H1 (cell line): ENCODE results near the gene DNMT3B. TPM values are rescaled to one million over a fixed set of nuclear protein-coding genes. Genes with fewer than 3 reads are reported as not detected.
A peak's percentile ranks its signal among the peaks of the same experiment; 100 is the strongest.

ENCODE experiments used
- CTCF ChIA-PET: fragments of 300-600 bp; sonication (Branson Sonifier 250); formaldehyde crosslinking; loops from one replicate; lab custom pipeline; 2021; ENCODE audit not compliant: partially characterized antibody; lab: Charles Lee
- POLR2A ChIA-PET: fragments of 300-600 bp; sonication (Branson Sonifier 250); formaldehyde crosslinking; loops from one replicate; lab custom pipeline; 2021; ENCODE audit warnings: inconsistent platforms; ENCODE audit not compliant: partially characterized antibody; lab: Charles Lee
- DNase-seq, 2 experiments: peaks; one replicate each; pipeline versions ENCODE4 v3.0.0 to v3.0.0-alpha.2; 2010 to 2022; ENCODE audit warnings: low spot score in 2 of 2, low read depth in 1 of 2, mixed read lengths in 1 of 2
- FAIRE-seq: peaks from 2 replicates; lab custom pipeline; 2011; peaks lifted over from hg19 to GRCh38; lab: Jason Lieb, UNC
- H2AFZ ChIP-seq: 2 replicates; pipeline ENCODE4 v1.8.1; 2012; ENCODE audit warnings: low read length, inconsistent platforms
- H2AK5ac ChIP-seq: 2 replicates; pipeline ENCODE4 v1.6.1; 2013; ENCODE audit warnings: low read depth, low read length
- H2BK120ac ChIP-seq: replicated peaks from 2 replicates; pipeline ENCODE3; 2013; ENCODE audit warnings: low read depth, low read length, inconsistent platforms
- H2BK12ac ChIP-seq: 2 replicates; pipeline ENCODE4 v1.6.1; 2013; ENCODE audit warnings: low read depth, low read length
- H2BK15ac ChIP-seq: 2 replicates; pipeline ENCODE4 v1.6.1; 2013; ENCODE audit warnings: low read length
- H2BK20ac ChIP-seq: 2 replicates; pipeline ENCODE4 v1.6.1; 2013; ENCODE audit warnings: low read length
- H2BK5ac ChIP-seq: 2 replicates; pipeline ENCODE4 v1.6.1; 2013; ENCODE audit warnings: low read depth, low read length
- H3K14ac ChIP-seq: 2 replicates; pipeline ENCODE4 v1.6.1; 2013; ENCODE audit warnings: inconsistent platforms; ENCODE audit not compliant: insufficient read length
- H3K18ac ChIP-seq: 2 replicates; pipeline ENCODE4 v1.6.1; 2013; ENCODE audit warnings: low read length; ENCODE audit errors: extremely low read depth
- H3K23ac ChIP-seq: 2 replicates; pipeline ENCODE4 v1.6.1; 2013; ENCODE audit warnings: inconsistent platforms; ENCODE audit not compliant: insufficient read length
- H3K23me2 ChIP-seq: 2 replicates; pipeline ENCODE4 v1.6.1; 2013; ENCODE audit warnings: low read depth, low read length
- H3K27ac ChIP-seq: 2 replicates; pipeline ENCODE4 v1.6.1; 2011; ENCODE audit warnings: low read depth, low read length, inconsistent platforms
- H3K27me3 ChIP-seq, 4 experiments: replicated peaks in 1 of 4; 1 replicate in 1 of 4; 2 replicates in 3 of 4; pipeline versions ENCODE4 v1.6.1 to v1.8.1; 2011 to 2013; ENCODE audit warnings: low read length in 3 of 4, mild to moderate bottlenecking in 3 of 4, inconsistent platforms in 2 of 4, mixed read lengths in 2 of 4, moderate library complexity in 1 of 4; ENCODE audit not compliant: control insufficient read depth in 3 of 4, insufficient read depth in 3 of 4; ENCODE audit errors: extremely low read depth in 1 of 4
- H3K36me3 ChIP-seq, 4 experiments: 2 replicates each; pipeline versions ENCODE4 v1.6.1 to v1.8.1; 2011 to 2013; ENCODE audit warnings: mild to moderate bottlenecking in 4 of 4, low read length in 3 of 4, moderate library complexity in 2 of 4, control low read depth in 1 of 4, inconsistent platforms in 1 of 4; ENCODE audit not compliant: insufficient read depth in 4 of 4, control insufficient read depth in 2 of 4
- H3K4ac ChIP-seq: replicated peaks from 2 replicates; pipeline ENCODE3; 2013; ENCODE audit warnings: low read length, low read depth, mixed read lengths, inconsistent platforms; ENCODE audit not compliant: insufficient read length
- H3K4me1 ChIP-seq, 4 experiments: replicated peaks in 1 of 4; 1 replicate in 1 of 4; 2 replicates in 3 of 4; pipeline versions ENCODE4 v1.6.1 to v1.8.1; 2011 to 2013; ENCODE audit warnings: low read length in 3 of 4, inconsistent platforms in 2 of 4, mixed read lengths in 1 of 4; ENCODE audit not compliant: insufficient read depth in 4 of 4, control insufficient read depth in 3 of 4
- H3K4me2 ChIP-seq, 2 experiments: 2 replicates each; pipeline versions ENCODE4 v1.6.1 to v1.8.1; 2011 to 2013; ENCODE audit warnings: low read depth in 2 of 2, low read length in 2 of 2, control low read depth in 1 of 2, inconsistent platforms in 1 of 2, mild to moderate bottlenecking in 1 of 2; ENCODE audit not compliant: insufficient read depth in 1 of 2
- H3K4me3 ChIP-seq, 4 experiments: fragments of 200-600, 300-600 bp in 1 of 4; sonication (generic), shearing (Covaris generic), sonication (Bioruptor Twin) in 1 of 4; 2 replicates each; pipeline versions ENCODE4 v1.5.1 to v1.8.1; 2011 to 2016; ENCODE audit warnings: low read length in 4 of 4, low read depth in 3 of 4, control low read depth in 2 of 4, inconsistent platforms in 2 of 4, mild to moderate bottlenecking in 2 of 4, mixed read lengths in 1 of 4, moderate library complexity in 1 of 4; ENCODE audit not compliant: insufficient read depth in 2 of 4; ENCODE audit errors: extremely low read depth in 1 of 4
- H3K56ac ChIP-seq: replicated peaks from 2 replicates; pipeline ENCODE3; 2013; ENCODE audit warnings: low read depth, mild to moderate bottlenecking, mixed read lengths, low read length, inconsistent platforms; ENCODE audit not compliant: insufficient read length
- H3K79me1 ChIP-seq: 2 replicates; pipeline ENCODE4 v1.6.1; 2013; ENCODE audit warnings: low read depth, low read length, control low read depth
- H3K79me2 ChIP-seq, 2 experiments: 2 replicates each; pipeline versions ENCODE4 v1.6.1 to v1.8.1; 2012 to 2013; ENCODE audit warnings: low read length in 2 of 2, mild to moderate bottlenecking in 2 of 2, inconsistent platforms in 1 of 2; ENCODE audit not compliant: insufficient read depth in 2 of 2, control insufficient read depth in 1 of 2
- H3K9ac ChIP-seq, 4 experiments: replicated peaks in 1 of 4; 1 replicate in 1 of 4; 2 replicates in 3 of 4; pipeline versions ENCODE4 v1.6.1 to v1.8.1; 2011 to 2013; ENCODE audit warnings: low read depth in 3 of 4, low read length in 3 of 4, control low read depth in 2 of 4, mild to moderate bottlenecking in 2 of 4, moderate library complexity in 2 of 4, inconsistent platforms in 1 of 4; ENCODE audit errors: extremely low read depth in 1 of 4
- H3K9me3 ChIP-seq, 2 experiments: 2 replicates each; pipeline versions ENCODE4 v1.6.1 to v1.8.1; 2012 to 2013; ENCODE audit warnings: mild to moderate bottlenecking in 2 of 2, moderate library complexity in 2 of 2, control low read depth in 1 of 2, inconsistent platforms in 1 of 2, low read depth in 1 of 2, low read length in 1 of 2, mixed read lengths in 1 of 2; ENCODE audit not compliant: insufficient read depth in 2 of 2
- H4K20me1 ChIP-seq, 2 experiments: replicated peaks in 1 of 2; 2 replicates each; pipeline versions ENCODE3 to v1.8.1; 2011 to 2013; ENCODE audit warnings: inconsistent platforms in 2 of 2, low read length in 2 of 2, mild to moderate bottlenecking in 1 of 2; ENCODE audit not compliant: insufficient read depth in 2 of 2, control insufficient read depth in 1 of 2
- H4K5ac ChIP-seq: 2 replicates; pipeline ENCODE4 v1.6.1; 2013; ENCODE audit warnings: low read length, low read depth, mixed read lengths, inconsistent platforms; ENCODE audit not compliant: insufficient read length
- H4K8ac ChIP-seq: 2 replicates; pipeline ENCODE4 v1.8.0; 2013; ENCODE audit warnings: mild to moderate bottlenecking, moderate library complexity, low read length, inconsistent platforms; ENCODE audit not compliant: insufficient read depth; ENCODE audit errors: extremely low read depth
- H4K91ac ChIP-seq: replicated peaks from 2 replicates; pipeline ENCODE3; 2013; ENCODE audit warnings: low read length, mixed read lengths, inconsistent platforms; ENCODE audit not compliant: insufficient read length
- CBX8 ChIP-seq: fragments of 300-800, 300-1000 bp; sonication (generic); IDR thresholded peaks from 2 replicates; pipeline ENCODE4 v1.7.1; 2016; ENCODE audit warnings: low read depth, low read length, borderline replicate concordance
- HDAC6 ChIP-seq: IDR thresholded peaks from one replicate; pipeline ENCODE4 v1.7.1; 2012; ENCODE audit warnings: low read depth, mild to moderate bottlenecking, inconsistent platforms, low read length, moderate library complexity
- POLR2A ChIP-seq, 2 experiments: IDR thresholded peaks; 1 replicate in 1 of 2; 2 replicates in 1 of 2; pipeline ENCODE4 v1.6.1; 2011; ENCODE audit warnings: low read depth in 2 of 2, low read length in 2 of 2, mild to moderate bottlenecking in 2 of 2; ENCODE audit errors: control extremely low read depth in 1 of 2
- POU5F1 ChIP-seq: IDR thresholded peaks from 2 replicates; pipeline ENCODE4 v1.6.1; 2011; ENCODE audit warnings: low read depth, mild to moderate bottlenecking, low read length, moderate library complexity
- SP1 ChIP-seq: IDR thresholded peaks from 2 replicates; pipeline ENCODE4 v1.6.1; 2011; ENCODE audit warnings: low read depth, low read length
- SP2 ChIP-seq: IDR thresholded peaks from 2 replicates; pipeline ENCODE4 v1.6.1; 2012; ENCODE audit warnings: mild to moderate bottlenecking, low read length, inconsistent platforms
- TAF1 ChIP-seq: IDR thresholded peaks from 2 replicates; pipeline ENCODE4 v1.6.1; 2011; ENCODE audit warnings: mild to moderate bottlenecking, low read depth, low read length
- TAF7 ChIP-seq: optimal IDR thresholded peaks from 2 replicates; pipeline ENCODE3; 2011; ENCODE audit warnings: low read depth, mild to moderate bottlenecking, inconsistent platforms, low read length, moderate library complexity, borderline replicate concordance
- ZNF274 ChIP-seq: IDR thresholded peaks from 2 replicates; pipeline ENCODE4 v1.7.0; 2012; ENCODE audit warnings: low read length, borderline replicate concordance; ENCODE audit errors: extremely low read depth
- WGBS, 2 experiments: shearing (Covaris generic) in 1 of 2; methylation state at CpG; one replicate each; pipeline versions ENCODE4 v1.1.6 to v1.1.7; 2013 to 2015; ENCODE audit warnings: low lambda C conversion rate in 2 of 2, mixed read lengths in 2 of 2, inconsistent platforms in 1 of 2, low coverage in 1 of 2, missing lambda C conversion rate in 1 of 2; ENCODE audit not compliant: insufficient replicate concordance in 2 of 2, insufficient coverage in 1 of 2, insufficient read length in 1 of 2; ENCODE audit errors: extremely low coverage in 1 of 2, missing lambda C conversion rate in 1 of 2; 5-methylcytosine and 5-hydroxymethylcytosine counted together
- polyA plus RNA-seq, 7 experiments: library from polyadenylated mRNA; depleted of rRNA in 3 of 7; stranded (reverse) in 5 of 7; unstranded in 2 of 7; fragments of >200 nt in 5 of 7; fragments of 200-250 nt in 2 of 7; gene quantifications; 1 replicate in 5 of 7; 2 replicates in 1 of 7; 4 replicates in 1 of 7; pipeline versions ENCODE4 v1.2.1 to v1.2.3, GENCODE V29; 2011 to 2013; ENCODE audit warnings: missing spikeins in 2 of 7, mixed read lengths in 2 of 7
- total RNA-seq: library from RNA; stranded (reverse); fragmentation: NEBNext Ultra II Directional; extraction: Animal tissue kit (Norgen Biotek cat#: 25700); gene quantifications from 2 replicates; pipeline ENCODE4 v1.2.1, GENCODE V29; 2021
- TF ChIP-seq, protein P1 (sequence below): IDR thresholded peaks from 2 replicates; pipeline ENCODE4 v1.6.1; 2012; ENCODE audit warnings: inconsistent platforms

DNMT3B gene
- total and polyA plus RNA-seq, 2 of the 8 experiments (the other 6 are each of a cell fraction or from before 2014, with no cell fraction given) = 433 to 1,016 TPM

DNA sequence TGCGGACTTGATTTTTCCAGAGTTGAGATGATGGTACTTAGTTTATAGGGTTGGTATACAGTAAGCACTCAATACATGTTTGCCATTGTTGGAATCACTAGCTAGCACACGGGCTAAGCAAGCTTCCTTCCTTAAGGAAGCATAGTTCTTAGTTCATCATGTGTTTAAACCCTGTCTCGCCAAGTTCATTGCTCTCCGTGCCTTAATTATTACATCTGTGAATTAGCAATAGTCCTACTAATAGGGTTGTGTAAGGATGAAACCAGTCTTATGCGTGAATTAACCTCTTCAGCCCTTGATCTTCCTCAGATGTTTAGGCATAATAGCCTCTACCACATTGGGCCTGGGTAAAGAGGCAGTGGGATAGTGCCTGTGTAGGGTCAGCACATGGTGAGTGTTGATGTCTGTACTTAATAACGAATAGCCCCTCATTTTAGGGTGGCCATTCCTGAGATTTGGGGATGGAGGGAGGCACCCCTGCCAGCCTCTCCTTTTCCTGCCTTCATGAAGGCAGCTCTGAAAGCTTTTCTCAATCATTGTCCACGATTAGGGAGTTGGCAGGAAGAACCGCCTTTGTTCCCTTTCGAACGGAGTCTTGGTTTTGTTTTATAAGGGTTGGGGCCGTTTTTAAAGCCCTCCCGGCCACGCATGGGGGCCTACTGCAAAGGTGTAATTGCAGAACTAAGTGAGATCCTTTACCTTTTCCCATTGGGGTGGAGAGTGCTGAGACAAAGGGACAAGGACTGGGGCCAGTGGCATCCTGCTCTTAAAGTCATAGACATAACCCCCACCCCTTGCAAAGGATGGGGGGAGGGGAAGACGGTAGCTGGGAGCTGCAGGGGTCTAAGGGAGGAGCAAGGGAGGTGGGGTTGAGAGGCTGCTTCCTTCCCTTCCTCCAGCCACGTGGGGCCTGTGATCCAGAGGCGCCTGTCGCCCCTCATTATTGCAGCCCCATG is 2.1 kb downstream of the DNMT3B start:
- H3K9ac ChIP-seq = peak overlapping the region; percentile 59 to 90 (median 82)
- H4K91ac ChIP-seq = peak overlapping the region; percentile 7
- peak overlapping the region; percentile 26; the same call in 1 of the 2 replicates for H3K27ac ChIP-seq
- peak overlapping the region; percentile 5 for H3K56ac ChIP-seq
- H2BK12ac ChIP-seq = 0 out of 2 replicates have a peak overlapping the region, but pooled peaks have one; percentile 28
- peak overlapping the region; percentile 76 for H4K5ac ChIP-seq
- H3K4me1 ChIP-seq = peaks cover 14 to 27% (median 21%) of the 10 kb centered on the region in 4 experiments
- no peak overlapping the region for H3K4ac ChIP-seq
- H2BK120ac ChIP-seq = peak overlapping the region; percentile 48
- peak overlapping the region; percentile 65; the same call in 1 of the 2 replicates for H2AK5ac ChIP-seq
- peaks cover 14% of the 10 kb centered on the region for H3K23me2 ChIP-seq
- H3K9me3 ChIP-seq = no peaks in the 10 kb centered on the region
- DNase-seq (peak; percentile 80 to 89), FAIRE-seq (peak; percentile 50)
- peak overlapping the region; percentile 86 for H2BK5ac ChIP-seq
- POLR2A ChIA-PET = interaction anchor here (0.5 to 14.6 kb wide), 33 partner anchors 10 to 782 kb away, joined by 3 to 239 read pairs (median 7); partner anchors contain the start of genes C20orf203 and COMMD7
- H2BK20ac ChIP-seq = no peak overlapping the region
- no peak overlapping the region for H3K14ac ChIP-seq
- peak overlapping the region; percentile 92 to 100 (median 96) for H3K4me3 ChIP-seq
- H2AFZ ChIP-seq = no peak overlapping the region
- H3K79me2 ChIP-seq = peaks cover 64 to 83% of the 10 kb centered on the region in 2 experiments
- H3K79me1 ChIP-seq = no peaks in the 10 kb centered on the region; the same call in 1 of the 2 replicates
- peak overlapping the region; percentile 94 for H3K18ac ChIP-seq
- H4K20me1 ChIP-seq = peaks cover 37 to 42% of the 10 kb centered on the region in 2 experiments
- H3K27me3 ChIP-seq = no peaks in the 10 kb centered on the region
- 4% methylated on average over 17 of the region's 17 CpGs; no CpG with 5 or more reads in 1 of the 2 experiments for WGBS, 2 experiments
- H3K4me2 ChIP-seq = peak overlapping the region; percentile 65 to 99
- CTCF ChIA-PET = interaction anchor here (0.8 to 3.4 kb wide), 14 partner anchors 9 to 89 kb away, joined by 3 to 29 read pairs (median 4); partner anchors contain the start of genes C20orf203 and COMMD7
- no peak overlapping the region for H2BK15ac ChIP-seq
- no peak overlapping the region for H3K23ac ChIP-seq
- H4K8ac ChIP-seq = no peak overlapping the region
- peaks cover 6 to 63% (median 18%) of the 10 kb centered on the region in 4 experiments for H3K36me3 ChIP-seq
- TF ChIP-seq, protein P1, sequence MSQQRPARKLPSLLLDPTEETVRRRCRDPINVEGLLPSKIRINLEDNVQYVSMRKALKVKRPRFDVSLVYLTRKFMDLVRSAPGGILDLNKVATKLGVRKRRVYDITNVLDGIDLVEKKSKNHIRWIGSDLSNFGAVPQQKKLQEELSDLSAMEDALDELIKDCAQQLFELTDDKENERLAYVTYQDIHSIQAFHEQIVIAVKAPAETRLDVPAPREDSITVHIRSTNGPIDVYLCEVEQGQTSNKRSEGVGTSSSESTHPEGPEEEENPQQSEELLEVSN = no peak
- TF ChIP-seq HDAC6 = no peak
- no peak for TF ChIP-seq SP2
- TF ChIP-seq SP1 = peak; percentile 72
- TF ChIP-seq TAF1 = peak; percentile 54; the same call in 1 of the 2 replicates
- no peak for TF ChIP-seq CBX8
- TF ChIP-seq POU5F1 = no peak
- no peak for TF ChIP-seq ZNF274
- TF ChIP-seq TAF7 = peak; percentile 70
- TF ChIP-seq POLR2A (IDR thresholded peaks at IDR 0.05; ENCODE audit: control extremely low read depth in 1 of 2, low read depth in 2 of 2, low read length in 2 of 2) = peak; percentile 74 to 76
